Skeletal muscle cell (primary cell): Measurements from ENCODE around the gene ATXN7L1.

ENCODE experiments used
- DNase-seq: peaks from one replicate; pipeline ENCODE4 v3.0.0-alpha.2; 2010; ENCODE audit warnings: low read depth
- H3K4me3 ChIP-seq: 2 replicates; pipeline ENCODE4 v1.5.1; 2011; ENCODE audit warnings: low read depth, mild to moderate bottlenecking, control low read depth, low read length, moderate library complexity

Gene ATXN7L1

GRCh38 chr7:105581066-105581811 lies 295.2 kb downstream of the ATXN7L1 start, which contains the start of gene EFCAB10:
Gene EFCAB10, minus strand, starts transcription at chr7:105581493. Its CDS starts 30 bp downstream, at chr7:105581463.
- no peak for DNase-seq
- peak within 1 kb of the TSS; percentile 41 for H3K4me3 ChIP-seq

GRCh38 chr7:105580022-105580740 lies 296.2 kb downstream of the ATXN7L1 start:
- no peak for DNase-seq
- no peak overlapping the region for H3K4me3 ChIP-seq

DNA sequence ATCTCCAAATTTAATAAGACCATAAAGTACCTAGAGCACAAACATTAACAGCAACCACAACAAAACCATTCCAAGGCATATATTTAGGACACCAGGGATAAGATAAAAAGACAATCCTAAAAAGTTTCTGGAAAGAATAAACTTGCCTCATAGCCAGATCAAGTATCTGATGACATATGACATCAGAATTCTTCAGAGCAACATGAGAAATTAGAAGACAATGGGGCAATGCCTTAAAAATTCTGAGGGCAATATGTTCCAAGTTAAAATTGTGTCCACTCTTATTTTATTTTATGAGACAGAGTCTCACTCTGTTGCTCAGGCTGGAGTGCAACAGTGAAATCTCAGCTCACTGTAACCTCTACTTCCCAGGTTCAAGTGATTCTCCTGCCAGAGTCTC lies 297.9 kb downstream of the ATXN7L1 start:
- DNase-seq = no peak
- H3K4me3 ChIP-seq = no peak overlapping the region

GRCh38 chr7:105577251-105577650 lies 299.1 kb downstream of the ATXN7L1 start:
- no peak for DNase-seq
- H3K4me3 ChIP-seq = no peak overlapping the region

- no peak overlapping the region for H3K4me3 ChIP-seq
- no peak for DNase-seq
These were observed 304.5 kb downstream of the ATXN7L1 start for GRCh38 chr7:105571891-105572290.

DNA sequence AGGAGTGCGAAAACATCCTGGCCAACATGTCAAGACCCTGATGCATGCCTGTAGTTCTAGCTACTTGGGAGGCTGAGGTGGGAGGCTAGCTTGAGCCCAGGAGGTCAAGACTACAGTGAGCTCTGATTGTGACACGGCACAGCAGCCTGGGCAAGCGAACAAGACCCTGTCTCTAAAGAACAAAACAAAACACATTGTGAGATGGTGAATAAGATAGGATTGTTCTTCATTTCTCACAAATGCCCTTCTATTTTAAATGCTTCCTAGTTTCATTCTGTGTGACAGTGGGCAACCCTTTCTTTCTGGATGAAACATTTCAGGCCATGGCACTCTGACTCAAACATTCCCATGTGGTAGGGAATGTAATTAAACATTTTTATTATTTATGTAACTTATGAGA lies 308.6 kb downstream of the ATXN7L1 start:
- H3K4me3 ChIP-seq = no peak overlapping the region
- DNase-seq = no peak

GRCh38 chr7:105567024-105567423 lies 309.4 kb downstream of the ATXN7L1 start:
- no peak for DNase-seq
- no peak overlapping the region for H3K4me3 ChIP-seq

DNA sequence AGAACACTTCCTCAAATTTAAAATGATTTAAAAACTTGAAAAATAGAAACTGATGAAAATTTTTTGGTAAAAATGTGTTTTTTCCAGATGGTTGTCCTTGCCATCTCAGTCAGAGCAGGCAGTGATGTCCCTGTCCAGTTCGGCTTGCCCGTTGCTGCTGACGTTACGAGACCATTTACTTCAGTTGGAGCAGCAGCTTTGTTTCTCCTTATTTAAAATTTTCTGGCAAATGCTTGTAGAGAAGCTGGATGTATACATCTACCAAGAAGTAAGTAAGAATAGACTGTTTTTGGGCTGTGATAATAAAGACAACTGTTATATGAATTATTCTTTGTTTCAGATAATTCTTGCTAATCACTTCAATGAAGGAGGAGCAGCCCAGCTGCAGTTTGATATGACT lies 311.2 kb downstream of the ATXN7L1 start:
- no peak overlapping the region for H3K4me3 ChIP-seq
- no peak for DNase-seq

- no peak overlapping the region for H3K4me3 ChIP-seq
- no peak for DNase-seq
These were observed 316.5 kb downstream of the ATXN7L1 start for GRCh38 chr7:105559926-105560325.
